Measurements from ENCODE around the gene PKD2L2.
A peak's percentile ranks its signal among the peaks of the same experiment; 100 is the strongest.

Gene PKD2L2

GRCh38 chr5:137890845-137891244 lies 1.6 kb downstream of the PKD2L2 start:
- no peak overlapping the region for H3K27ac ChIP-seq
- TF ChIP-seq CTCF (conservative IDR thresholded peaks at IDR 0.05) = no peak

- no peak overlapping the region for H3K27ac ChIP-seq
- TF ChIP-seq CTCF (conservative IDR thresholded peaks at IDR 0.05) = peak; percentile 26; the same call in 1 of the 2 replicates
Observed at GRCh38 chr5:137891849-137892248, 2.6 kb downstream of the PKD2L2 start.

- peak overlapping the region; percentile 89 for H3K27ac ChIP-seq
- no peak for TF ChIP-seq CTCF (conservative IDR thresholded peaks at IDR 0.05)
Observed at GRCh38 chr5:137894586-137894985, 5.3 kb downstream of the PKD2L2 start.

DNA sequence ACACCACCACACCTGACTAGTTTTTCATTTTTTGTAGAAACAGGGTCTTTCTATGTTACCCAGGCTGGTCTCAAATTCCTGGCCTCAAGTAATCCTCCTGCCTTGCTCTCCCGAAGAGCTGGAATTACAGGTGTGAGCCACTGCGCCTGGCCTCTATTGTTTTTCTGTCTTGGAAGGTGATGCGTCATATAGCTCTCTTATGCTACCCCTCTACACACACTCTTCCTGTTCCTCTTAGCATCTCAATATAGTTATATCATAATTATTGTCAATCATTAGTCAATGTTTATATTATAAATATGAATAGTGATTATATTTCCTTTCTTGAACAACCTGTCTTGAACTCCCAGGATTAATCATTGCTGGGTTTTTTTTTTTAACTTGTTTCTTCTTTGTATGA lies 7.3 kb downstream of the PKD2L2 start:
- no peak for TF ChIP-seq CTCF (conservative IDR thresholded peaks at IDR 0.05)
- peak overlapping the region; percentile 89 for H3K27ac ChIP-seq

GRCh38 chr5:137899493-137899892 lies 10.2 kb downstream of the PKD2L2 start:
- no peak overlapping the region for H3K27ac ChIP-seq
- TF ChIP-seq CTCF (conservative IDR thresholded peaks at IDR 0.05) = no peak

DNA sequence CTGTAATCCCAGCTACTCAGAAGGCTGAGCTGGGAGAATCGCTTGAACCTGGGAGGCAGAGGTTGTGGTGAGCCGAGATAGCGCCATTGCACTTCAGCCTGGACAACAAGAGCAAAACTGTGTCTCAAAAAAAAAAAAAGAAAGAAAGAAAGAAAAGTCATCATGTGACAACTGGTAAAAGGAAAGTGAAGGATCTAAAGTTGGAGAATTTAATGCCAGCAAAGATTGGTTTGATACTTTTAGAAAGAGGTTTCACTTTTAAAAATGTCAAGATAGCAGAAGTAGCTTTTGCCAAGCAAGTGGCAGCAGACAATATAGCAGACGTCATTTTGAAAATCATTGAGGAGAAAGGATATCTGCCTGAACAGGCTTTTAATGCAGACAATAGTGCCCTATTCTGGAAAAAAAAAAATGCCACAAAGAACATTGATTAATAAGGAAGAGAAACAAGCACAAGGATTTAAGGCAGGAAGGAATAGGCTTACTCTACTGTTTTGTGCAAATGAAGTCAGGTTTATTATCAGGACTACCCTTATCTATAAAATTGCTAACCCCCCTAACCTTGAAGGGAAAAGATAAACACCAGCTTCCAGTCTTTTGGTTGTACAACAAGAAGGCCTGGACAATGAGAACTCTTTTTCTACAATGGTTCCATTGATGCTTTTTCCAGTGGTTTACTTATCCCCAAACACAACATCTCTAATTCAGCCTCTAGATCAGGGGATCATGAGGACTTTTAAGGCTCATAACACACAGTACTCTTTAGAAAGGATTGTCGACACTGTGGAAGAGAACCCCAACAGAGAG lies 12.0 kb downstream of the PKD2L2 start:
- TF ChIP-seq CTCF (conservative IDR thresholded peaks at IDR 0.05) = no peak
- H3K27ac ChIP-seq = no peak overlapping the region

DNA sequence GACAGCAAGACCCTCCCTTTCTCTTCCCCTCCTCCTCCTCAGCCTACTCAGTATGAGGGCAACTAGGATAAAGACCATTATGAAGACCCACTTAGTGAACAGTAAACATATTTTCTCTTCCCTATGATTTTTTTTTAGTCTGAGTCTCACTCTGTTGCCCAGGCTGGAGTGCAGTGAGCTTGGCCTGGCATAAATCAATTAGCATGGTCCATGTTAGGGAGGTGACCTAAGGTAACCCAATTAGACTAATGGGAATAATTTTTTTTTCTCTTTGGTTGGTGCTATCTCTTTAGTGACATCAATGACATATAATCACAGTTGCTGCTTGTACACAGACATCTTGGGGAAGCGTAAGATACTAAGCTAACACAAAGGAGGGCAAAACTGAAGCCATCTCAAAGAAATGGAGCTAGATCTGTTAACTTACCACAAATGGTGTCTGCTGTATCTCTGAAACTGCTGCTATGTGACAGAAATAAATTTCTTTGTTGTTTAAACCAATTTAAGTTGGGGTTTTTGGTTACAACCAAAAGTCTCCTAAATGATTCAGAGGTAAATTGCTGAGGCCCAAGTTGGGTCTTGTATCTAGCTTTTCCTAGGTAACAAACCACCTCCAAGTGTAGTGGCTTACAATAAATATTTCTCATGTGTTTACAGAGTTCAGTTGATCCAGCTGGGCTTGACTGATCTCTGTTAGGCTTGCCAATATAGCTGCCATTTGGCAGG lies 13.3 kb downstream of the PKD2L2 start:
- no peak overlapping the region for H3K27ac ChIP-seq
- TF ChIP-seq CTCF (conservative IDR thresholded peaks at IDR 0.05) = no peak
